Stimulated activated CD4-positive, alpha-beta T cell treated with anti-CD3 and anti-CD28 coated beads, Interleukin-2, amount 100 ng/mL, for 4 hours (primary cell): ENCODE measurements around the gene SRRM4.

Experiments
- DNase-seq: peaks from one replicate; pipeline ENCODE4 v3.0.0-alpha.2; 2020; ENCODE audit warnings: low read depth

The SRRM4 gene

GRCh38 chr12:119122047-119122446, 140.7 kb downstream of the SRRM4 start:
- DNase-seq, result no peak

DNA sequence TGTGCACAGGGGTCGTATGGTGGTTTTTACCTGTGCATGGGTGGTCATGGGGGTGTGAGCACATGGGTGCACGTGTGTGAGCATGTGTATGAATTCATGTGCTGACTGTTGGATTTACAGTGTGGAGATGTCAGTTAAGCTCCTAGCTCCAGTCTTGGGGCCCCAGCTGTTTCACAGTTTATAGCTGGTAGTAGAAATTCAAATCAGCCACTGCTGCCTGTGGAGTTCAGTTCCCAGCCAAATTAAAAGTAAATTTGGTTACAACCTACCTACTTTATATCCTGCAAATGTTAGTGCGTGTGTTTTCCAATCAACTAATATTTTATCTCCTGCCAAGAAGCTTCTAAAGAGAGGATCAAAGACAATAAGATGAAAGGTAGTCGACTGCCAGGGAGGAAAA, 141.4 kb downstream of the SRRM4 start:
- no peak for DNase-seq

DNA sequence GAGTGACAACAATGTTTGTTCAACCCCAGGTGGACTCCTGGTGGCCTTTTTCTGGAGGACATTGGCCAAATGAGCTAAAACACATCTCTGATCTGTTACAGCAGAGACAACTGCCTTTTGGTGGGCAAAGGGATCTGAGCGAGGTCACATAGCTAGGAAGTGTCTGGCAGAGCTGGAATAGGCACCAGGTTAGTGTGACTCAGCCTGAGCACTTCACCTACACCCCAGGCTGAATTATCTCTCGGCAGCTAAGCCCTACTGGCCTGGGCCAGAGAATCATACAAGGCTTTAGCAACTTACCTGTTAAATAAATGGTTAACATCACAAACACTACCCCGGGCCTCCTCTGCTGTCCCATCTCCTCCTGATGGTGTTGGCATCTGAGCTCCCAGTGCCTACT, 147.2 kb downstream of the SRRM4 start:
- no peak for DNase-seq

DNA sequence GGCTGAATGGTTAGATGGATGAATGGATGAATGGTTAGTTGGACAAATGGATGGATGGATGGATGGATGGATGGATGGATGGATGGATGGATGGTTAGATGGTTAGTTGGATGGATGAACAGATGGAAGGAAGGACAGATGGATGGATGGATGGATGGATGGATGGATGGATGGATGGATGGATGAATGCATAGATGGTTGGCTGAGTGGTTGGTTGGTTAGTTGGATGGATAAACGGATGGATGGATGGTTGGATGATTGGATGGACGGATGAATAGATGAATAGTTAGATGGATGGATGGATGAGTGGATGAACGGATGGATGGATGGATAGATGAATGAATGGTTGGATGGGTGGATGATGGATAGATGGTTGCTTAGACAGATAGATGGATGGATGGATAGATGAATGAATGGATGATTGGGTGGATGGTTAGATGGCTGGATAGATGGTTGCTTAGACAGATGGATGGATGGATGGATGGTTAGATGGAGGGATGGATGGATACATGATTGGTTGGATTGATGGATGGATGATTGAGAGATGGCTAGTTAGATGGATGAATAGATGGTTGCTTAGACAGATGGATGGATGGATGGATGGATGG, 148.6 kb downstream of the SRRM4 start:
- no peak for DNase-seq

GRCh38 chr12:119130523-119130922, 149.2 kb downstream of the SRRM4 start:
- no peak for DNase-seq

GRCh38 chr12:119134284-119135072, 153.1 kb downstream of the SRRM4 start:
- DNase-seq, result no peak

DNA sequence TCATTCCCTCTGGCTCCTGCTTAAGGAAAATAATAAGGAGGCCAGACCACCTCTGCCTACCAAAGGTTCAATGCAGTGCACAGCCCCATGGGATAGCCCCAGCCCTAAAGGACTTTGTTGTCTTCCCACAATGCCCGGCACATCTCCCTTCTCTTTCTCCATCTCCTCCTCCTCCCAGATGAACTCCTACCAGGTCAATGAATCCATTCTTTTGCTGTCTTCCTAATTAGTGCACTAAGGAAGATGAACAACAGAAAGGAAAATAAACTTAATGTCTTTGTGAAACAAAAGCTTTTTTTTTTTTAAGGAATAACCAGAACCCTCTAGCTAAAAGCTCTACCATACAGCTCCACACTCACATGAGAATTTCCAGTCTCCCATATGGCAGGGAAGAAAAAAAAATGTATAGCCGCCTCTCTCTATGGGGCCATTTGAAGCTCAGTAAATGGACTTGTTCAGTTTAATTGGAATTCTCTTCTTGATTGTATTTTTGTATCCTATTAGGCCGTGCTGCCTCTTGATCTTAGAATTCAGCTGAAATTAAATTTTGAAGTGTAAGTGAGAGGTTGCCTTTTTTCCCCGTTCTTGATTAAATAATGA, 155.6 kb downstream of the SRRM4 start:
- DNase-seq, result no peak

- no peak for DNase-seq
Measured at GRCh38 chr12:119139448-119139847, 158.1 kb downstream of the SRRM4 start.

- DNase-seq, result no peak
Measured at GRCh38 chr12:119145367-119145766, 164.0 kb downstream of the SRRM4 start.

- no peak for DNase-seq
Measured at GRCh38 chr12:119147847-119148448, 166.6 kb downstream of the SRRM4 start.

DNA sequence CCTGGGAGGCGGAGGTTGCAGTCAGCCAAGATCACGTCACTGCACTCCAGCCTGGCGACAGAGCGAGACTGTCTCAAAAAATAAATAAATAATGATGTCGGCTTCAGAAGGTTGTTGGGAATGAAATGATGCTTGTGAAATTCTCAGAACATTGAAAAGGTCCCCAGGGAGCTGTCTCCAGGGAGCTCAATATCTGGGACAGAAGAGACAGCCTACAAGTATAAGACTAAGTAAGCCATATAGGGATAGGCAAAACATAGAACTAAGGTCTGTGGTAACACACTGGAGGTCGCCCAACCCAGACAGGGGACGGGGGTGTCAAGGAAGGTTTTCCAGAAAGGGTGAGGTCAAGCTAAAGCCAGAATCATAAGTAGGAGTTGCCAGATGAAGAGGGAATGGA, 167.9 kb downstream of the SRRM4 start:
- DNase-seq, result no peak

DNA sequence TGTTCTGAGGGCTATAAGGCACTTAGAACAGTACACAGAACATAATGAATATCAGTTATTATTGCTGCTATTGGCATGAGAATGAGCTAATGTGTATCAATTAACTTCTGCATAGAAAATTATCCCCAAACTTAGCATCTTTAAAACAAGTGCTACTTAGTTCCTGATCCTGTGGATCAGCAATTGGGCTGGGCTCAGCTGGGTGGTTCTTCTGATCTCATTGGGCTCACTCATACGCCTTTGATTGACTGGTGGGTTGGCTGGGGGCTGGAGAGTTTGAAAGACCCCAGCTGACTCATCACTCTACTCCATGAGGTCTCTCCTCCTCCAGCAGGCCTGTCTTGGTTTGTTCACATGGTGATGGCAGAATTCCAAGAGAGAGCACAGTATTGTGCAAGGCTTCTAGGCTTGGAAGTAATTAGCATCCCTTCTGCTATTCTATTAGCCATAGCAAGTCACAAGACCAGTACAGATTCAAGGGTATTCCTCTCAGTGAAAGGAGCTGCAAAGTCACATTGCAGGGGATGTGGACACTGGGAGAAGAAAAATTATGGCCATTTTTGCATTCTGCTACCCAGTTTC, 170.2 kb downstream of the SRRM4 start:
- no peak for DNase-seq

GRCh38 chr12:119153477-119154434, 172.4 kb downstream of the SRRM4 start:
- DNase-seq, result no peak

- DNase-seq, result no peak
Measured at GRCh38 chr12:119154435-119154818, 173.1 kb downstream of the SRRM4 start.

GRCh38 chr12:119156401-119157044, 175.2 kb downstream of the SRRM4 start:
- DNase-seq, result no peak

GRCh38 chr12:119157528-119157927, 176.2 kb downstream of the SRRM4 start:
- no peak for DNase-seq

GRCh38 chr12:119157978-119158377, 176.6 kb downstream of the SRRM4 start:
- no peak for DNase-seq

DNA sequence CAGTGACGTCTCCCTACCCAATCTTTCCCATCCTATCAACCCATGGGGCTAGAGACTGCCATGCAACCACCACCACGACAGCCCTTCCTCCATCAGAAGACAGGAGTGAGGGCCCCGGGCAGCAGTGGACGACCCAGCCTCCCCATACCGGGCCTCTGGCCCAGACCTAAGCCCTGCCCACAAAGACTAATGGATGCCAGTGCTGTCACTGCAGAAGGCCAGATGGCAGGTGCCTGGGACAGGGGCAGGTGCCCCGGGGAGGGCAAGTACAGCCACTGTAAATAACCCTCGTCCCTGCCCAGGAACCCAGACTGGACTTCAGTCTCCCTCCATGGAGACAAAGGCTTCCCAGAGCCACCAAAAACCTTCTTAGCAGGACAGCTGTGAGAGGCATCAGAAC, 177.1 kb downstream of the SRRM4 start:
- DNase-seq, result no peak

DNA sequence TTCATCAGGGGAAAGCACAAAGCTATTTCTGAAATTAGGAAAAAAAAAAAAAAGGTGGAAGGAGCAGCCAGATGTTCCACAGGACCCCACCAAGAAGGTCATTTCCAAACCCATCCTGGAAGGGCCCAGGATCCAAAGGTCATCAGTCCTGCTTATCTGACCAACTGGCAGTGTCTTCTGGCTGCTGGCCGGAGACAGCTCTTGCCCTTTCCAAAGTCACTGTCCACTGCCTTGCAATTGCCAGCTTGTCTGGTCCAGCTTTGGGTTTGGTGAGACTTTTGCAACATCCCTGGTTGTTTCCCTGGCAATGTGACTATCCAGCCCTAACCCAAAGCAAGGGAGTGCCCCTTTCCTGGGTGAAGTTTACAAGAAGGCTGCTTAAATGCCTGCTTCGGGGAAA, 178.5 kb downstream of the SRRM4 start:
- no peak for DNase-seq

DNA sequence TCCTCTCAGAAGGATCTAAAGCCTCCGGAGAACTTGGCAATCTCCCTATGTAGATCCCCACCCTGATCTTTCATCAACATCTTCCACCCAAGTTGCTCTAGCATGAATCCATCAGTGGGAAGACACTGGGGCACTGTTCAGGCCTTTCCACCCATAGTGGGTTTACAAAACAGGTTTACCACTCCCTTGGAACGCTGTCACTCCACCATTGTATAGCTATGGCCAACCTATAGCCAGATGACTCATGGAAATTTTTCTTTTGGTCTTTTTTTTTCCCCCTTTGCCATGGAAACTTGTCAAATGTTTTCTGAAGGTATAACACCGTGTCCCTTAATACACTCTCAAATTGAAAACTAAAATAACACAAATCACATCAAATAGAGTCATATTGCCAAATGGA, 186.6 kb downstream of the SRRM4 start:
- no peak for DNase-seq

DNA sequence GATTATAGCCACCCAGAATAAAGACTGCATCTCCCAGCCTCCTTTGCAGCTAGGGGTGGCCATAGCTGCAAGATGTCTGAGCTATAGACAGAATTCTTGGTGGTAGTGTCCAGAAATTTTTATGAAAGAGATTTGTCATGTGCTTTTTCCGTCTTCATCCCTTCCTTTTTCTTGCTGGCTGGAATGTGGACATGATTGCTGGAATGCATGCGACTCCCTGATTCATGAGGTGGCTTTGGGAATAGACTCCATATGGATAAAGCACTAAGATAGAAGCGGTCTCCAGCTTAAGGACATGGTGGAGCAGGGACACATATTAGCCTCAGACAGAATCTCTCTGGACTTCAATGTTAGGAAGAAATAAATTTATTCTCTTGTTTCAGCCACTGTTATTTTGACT, 187.4 kb downstream of the SRRM4 start:
- no peak for DNase-seq
